ENCODE results near the gene CROCC2.

The CROCC2 gene

DNA sequence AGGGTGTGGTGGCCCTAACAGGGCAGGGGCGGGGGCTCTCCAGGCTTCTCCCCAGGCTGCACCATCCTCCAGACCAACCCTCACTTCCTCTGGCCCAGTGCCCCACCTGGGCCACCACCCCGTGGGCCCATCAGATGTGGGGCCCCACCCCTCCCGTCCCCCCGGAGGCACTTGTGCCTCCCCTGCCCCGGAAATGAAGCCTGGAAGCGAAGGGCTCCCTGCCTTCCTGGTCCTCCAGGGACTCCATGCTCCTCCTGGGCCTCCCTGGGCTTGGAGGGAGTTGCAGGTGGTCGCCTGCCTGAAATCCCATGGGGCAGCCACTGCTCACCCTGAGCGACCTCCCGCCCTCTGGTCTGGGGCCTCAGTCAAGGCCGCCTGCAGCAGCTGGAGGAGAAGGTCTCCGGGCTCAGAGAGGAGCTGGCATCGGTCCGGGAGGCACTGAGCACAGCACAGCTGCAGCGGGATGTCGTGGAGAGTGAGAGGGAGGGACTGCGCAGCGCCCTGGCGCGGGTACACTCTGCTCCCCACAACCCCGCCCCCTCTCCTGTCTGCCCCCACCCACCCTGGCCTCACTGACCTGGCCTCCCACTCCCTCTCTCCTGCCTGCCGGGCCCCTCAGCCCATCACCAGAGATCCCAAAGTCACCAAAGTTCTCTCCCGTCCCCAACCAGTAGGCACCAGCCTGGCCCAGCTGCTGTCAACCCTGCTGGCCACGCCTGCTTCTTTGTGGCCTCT, 28.0 kb downstream of the CROCC2 start:
- no peak for DNase-seq (ENCODE audit: low spot score)

DNA sequence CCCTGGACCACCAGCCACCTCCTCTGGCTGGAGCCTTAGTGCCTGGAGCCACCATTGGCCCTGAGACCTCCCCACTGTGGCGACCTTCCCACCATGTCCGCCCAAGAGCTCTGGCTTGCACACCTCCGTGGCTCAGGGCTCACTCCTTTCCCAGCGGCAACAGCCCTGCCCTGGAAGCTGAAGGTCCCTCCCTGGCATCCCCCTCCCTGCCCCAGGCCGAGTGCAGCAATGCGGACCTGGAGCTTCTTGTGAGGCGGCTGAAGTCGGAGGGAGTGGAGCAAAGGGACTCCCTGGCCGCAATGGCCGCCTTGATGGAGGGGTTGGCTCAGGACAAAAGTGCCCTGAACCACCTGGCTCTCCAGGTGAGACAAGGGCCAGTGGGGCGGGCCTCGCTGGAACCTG, 28.6 kb downstream of the CROCC2 start:
- no peak for DNase-seq (ENCODE audit: low spot score)

GRCh38 chr2:240935103-240935876, 29.2 kb downstream of the CROCC2 start:
- no peak for DNase-seq (ENCODE audit: low spot score)

GRCh38 chr2:240936106-240936505, 30.0 kb downstream of the CROCC2 start:
- no peak for DNase-seq (ENCODE audit: low spot score)

DNA sequence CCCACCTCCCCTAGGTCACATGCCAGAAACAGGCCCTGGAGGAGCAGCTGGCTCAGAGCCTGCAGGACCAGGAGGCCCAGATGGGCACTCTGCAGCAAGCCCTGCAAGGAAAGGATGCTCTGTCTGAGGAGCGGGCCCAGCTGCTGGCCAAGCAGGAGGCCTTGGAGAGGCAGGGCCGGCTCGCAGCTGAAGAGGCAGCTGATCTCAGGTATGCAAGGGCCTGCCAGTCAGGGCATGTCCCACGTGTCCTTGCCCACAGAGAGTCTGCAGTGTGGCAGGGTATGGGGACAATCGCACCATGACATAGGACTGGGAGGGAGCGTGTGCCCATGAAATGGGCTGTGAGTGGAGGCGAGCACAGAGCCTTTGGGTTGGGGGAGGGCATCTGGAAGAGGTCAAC, 39.9 kb downstream of the CROCC2 start:
- DNase-seq (ENCODE audit: low spot score): no peak

DNA sequence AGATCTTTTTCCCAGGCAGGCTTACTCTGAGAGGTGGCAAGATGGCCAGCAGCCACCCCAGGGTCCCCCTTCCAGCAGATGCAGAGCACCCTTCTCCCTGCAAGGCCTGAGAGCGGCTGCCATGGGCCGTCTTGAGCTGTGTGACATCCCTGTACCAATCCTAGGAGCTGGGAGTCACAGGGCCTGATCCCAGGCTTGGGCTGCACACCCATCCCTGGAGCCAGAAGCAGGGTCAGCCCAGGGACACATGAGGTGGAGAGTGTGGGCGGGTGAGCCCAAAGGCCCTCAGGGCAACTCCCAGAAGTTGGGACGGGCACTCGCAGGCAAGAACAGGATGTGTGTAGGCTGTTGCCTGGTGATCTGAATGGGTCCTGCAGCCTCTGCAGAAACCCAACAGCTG, 40.5 kb downstream of the CROCC2 start:
- no peak for DNase-seq (ENCODE audit: low spot score)

GRCh38 chr2:240947176-240947575, 41.0 kb downstream of the CROCC2 start:
- no peak for DNase-seq (ENCODE audit: low spot score)

- DNase-seq (ENCODE audit: low spot score): no peak
Observed at GRCh38 chr2:240947607-240948006, 41.5 kb downstream of the CROCC2 start.

DNA sequence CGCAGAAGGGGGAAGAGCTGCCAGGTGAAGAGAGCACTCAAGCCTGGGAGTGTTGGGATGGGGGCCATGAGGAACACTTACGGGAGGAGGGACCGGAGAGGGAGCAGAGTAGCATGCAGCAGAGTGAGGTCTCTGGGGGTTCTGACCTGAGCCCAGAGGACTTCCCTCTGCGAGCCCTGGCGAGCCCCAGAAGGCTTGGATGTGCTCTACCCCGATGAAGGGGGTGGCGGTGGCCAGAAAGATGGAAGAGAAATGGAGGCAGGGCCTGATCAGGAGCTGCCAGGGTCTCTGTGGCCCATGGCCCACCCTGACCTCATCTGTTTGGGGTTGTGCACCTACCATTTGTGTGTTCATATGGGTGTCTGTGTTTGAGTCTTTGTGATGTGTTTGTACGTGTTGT, 42.0 kb downstream of the CROCC2 start:
- no peak for DNase-seq (ENCODE audit: low spot score)

GRCh38 chr2:240948905-240949790, 43.0 kb downstream of the CROCC2 start:
- DNase-seq (ENCODE audit: low spot score): no peak

DNA sequence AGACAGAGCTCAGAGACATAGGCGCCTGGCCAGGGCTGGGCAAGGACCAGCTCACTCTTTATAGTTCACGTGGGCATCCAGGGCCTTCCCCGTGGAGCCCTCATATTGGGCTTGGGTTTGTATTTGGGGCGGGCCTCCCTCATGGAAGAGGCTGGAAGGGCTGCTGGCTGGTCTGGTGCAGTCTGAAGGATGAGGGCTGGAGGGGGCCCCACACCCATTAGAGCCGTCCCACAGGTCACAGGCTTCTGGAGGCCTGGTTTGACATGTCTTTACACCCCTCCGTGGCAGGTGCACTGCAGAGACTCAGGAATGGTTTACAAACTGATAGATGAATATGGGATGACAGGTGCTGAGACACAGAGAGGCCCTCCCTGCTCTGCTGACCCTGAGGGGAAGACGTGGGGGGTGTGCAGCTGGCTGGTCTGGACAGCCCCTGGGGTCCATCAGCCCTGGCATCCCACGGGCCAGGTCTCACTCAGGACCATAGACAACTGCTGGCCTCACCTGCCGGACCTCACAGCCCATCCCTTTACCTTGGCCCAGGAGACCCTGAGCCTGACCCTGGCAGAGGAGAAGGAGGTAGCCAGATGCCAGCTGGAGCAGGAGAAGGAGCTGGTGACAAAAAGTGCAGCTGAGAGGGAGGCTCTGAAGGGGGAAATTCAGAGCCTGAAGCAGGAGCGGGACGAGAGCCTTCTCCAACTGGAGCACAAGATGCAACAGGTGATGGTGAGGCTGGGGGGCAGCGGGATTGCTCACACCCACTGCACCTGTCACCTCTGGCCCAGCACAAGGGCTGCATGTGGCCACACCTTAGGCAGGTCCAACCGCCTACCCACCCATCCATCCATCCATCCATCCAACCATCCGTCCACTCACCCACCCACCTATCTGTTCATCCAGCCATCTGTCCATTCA, 43.9 kb downstream of the CROCC2 start:
- DNase-seq (ENCODE audit: low spot score): no peak

GRCh38 chr2:240951045-240951594, 45.0 kb downstream of the CROCC2 start:
- no peak for DNase-seq (ENCODE audit: low spot score)

DNA sequence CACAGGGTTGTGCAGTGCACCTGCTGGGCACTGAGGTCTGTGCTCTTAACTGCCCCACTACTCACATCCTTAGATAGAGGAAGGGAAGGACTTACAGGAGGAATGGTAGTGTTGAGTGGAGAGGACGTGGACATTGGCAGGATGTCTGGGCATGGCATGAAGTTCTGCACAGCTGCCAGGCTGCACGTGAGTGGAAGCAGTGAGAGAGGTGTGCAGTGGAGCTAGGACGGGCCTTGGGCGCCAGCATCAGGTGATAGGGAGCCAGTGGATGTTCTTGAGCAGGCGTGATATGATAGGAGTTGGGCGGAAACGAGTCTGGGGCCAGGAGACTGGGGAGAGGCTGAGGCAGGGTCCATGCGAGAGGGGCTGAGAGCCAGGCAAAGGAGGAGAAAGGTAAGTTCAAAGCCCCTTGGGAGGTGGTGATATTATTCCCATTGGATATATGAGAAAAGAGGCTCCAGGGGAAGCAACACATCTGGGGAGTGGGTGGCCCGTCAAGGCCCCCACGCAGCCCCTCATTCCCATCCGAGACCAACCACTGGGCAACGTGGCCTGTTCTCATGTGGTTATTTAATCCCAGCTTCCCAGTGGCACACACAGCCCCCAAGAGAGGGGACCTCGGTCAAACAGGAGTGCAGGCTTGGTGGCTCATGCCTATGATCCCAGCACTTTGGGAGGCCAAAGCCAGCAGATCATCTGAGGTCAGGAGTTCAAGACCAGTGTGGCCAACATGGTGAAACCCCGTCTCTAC, 46.5 kb downstream of the CROCC2 start:
- DNase-seq (ENCODE audit: low spot score): no peak

DNA sequence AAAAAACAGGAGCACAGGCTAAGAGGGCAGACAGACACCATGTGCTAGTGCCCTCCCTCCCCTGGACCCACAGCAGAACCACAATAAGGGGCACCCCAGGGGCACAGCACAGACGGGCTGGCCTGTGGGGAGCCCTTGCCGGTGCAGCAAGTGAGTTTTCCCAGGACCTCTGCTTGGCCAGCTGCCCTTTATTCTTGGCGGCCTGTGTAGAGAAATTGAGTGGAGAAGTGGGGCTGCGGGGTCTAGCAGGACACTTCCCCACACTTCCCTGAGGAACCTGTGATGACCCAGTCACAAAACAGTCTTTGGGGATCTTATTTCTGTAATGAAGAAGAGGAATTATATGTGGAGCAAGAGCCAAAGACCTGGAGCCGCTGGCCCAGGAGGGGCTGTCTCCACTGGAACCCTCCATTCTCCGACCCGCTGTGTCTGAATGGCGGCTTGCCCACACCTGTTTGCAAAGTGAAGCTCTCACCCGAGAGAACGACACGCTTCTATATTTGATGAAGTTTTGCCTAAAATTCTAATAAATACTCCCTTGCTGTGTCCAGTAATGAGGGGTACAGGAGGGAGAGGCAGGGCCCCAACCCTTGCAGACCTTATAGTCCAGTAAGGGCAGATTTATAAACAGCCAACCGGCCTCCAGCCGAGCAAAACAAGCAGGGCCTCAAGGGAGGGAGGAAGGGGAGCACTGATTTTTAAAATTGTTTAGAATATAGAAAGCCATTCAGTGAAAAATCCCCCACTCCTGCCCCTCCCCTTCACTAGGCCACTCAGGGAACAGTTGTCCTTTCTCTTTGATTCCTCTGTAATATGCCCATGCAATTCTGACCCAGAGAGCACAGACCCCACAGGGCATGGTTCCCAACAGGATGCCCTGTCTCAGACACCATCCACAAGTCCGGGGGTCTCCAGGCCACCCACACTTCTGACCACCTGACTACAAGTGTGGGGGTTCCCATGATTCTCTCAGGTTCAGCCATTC, 47.6 kb downstream of the CROCC2 start:
- DNase-seq (ENCODE audit: low spot score): no peak

DNA sequence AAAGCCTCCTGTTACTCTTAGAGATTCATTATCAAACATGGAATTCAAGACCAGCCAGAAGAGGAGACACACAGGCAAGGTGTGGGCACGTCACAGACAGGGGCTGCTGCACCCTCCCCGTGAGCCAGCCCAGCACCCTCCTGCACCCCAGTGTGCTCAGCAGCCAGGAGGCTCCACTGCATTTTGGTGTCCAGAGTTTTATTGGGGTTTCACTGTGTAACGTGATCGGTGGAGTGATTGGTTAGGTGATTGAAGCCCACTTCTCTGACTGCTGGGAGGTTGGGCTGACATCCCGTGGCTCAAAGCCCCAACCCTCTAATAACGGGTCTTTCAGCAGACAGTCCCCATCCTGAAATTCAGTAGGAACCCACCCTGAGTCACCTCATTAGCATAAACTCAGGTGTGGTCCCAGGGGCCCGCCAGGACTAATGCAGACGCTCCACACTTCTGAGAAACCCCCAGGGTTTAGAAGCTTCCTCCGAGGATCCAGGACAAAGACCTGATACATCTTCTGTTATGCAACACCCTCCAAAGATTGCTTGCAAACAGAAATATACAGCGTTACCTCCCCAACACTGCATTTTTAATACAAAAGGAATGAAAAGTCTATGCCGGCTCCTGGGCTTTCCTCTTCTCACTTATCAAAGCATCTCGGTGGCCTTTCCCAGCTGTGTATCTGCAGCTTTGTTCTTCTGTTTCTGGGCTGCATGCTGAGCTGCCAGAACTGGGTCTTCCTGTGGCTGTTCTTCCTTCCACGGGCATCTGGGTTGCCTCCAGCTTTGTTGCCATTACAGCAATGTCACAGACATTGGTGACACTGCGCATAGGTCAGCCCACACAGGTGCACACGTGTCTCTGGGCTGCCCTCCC, 48.5 kb downstream of the CROCC2 start:
- DNase-seq (ENCODE audit: low spot score): no peak

GRCh38 chr2:240955306-240956170, 49.4 kb downstream of the CROCC2 start:
- no peak for DNase-seq (ENCODE audit: low spot score)

Measured in SW480 (cell line).